HG03025 (cell line): ENCODE data around the gene POMT2.
"Not testable (repeated sequence)": the region's sequence is repeated elsewhere in the genome, so short reads cannot be mapped to it uniquely, and the experiment has no call there.

ENCODE experiments used
- ATAC-seq: cut with Tn5 transposase; IDR thresholded peaks from one replicate; pipeline ENCODE4 v1.9.1; 2021; ENCODE audit warnings: mild to moderate bottlenecking, moderate library complexity; ENCODE audit not compliant: unreplicated experiment, low FRiP score

The POMT2 gene

GRCh38 chr14:77325746-77326094, 5.0 kb upstream of the POMT2 start:
- ATAC-seq: no peak

DNA sequence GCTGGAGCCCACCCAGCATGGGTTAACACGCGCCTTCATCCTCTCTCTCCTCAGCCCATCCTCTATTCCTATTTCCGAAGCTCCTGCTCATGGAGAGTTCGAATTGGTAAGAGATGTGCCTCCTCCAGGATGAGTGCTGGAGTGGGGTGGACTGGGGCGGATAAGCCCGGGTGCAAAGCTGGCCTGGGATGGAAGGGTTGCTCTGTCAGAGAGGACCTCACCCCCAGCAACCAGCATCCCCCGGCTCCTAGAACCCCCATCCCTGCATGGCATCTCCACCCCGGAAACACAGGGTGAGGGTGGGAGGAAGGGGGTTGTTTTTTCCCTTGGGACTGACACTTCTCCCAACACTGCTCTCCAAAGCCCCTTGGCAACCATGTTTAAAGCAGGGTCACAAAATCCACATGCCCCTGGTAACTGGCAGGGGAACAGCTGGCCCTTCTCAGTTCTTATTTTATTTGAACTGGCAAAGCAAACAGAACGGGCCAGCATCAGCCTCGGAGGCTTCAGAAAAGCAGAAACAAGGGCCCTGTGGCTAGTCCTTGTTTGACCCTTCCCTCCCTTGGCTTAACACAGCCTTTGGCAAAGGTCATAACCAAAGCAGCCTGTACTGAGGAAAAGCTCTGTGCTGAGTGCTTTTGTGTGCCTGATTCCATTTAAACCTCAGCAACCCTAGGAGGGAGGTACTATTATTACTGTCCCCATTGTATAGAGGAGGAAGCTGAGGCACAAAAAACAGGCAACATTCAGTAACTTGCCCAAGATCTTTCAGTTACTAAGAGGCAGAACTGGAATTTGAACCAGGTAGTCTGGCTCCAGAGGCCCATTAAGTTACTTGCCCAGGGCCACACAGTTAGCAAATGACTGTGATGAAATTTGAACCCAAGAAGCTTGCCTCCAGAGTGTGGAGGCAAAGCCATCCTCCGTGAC, 4.4 kb upstream of the POMT2 start:
- no peak for ATAC-seq

DNA sequence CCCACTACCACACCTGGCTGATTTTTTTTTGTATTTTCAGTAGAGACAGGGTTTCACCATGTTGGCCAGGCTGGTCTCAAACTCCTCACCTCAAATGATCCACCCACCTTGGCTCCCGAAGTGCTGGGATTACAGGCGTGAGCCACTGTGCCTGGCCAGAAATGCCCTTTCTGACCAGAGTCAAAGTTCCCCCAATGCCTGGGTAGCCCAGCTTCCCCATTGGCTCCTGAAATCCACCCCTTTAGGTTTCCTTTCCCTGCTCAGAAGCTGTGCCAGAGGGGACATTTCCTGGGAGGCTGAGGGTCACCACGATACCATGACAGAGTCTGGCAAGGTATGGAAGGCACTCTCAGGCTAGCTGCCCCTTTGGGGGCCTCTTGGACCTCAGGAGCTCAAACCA, 3.6 kb upstream of the POMT2 start:
- no peak for ATAC-seq

GRCh38 chr14:77323571-77323970, 2.9 kb upstream of the POMT2 start:
- ATAC-seq: no peak

GRCh38 chr14:77322951-77323350, 2.3 kb upstream of the POMT2 start:
- no peak for ATAC-seq

GRCh38 chr14:77322250-77322902, 1.7 kb upstream of the POMT2 start:
- no peak for ATAC-seq

- no peak for ATAC-seq
Observed at GRCh38 chr14:77319422-77319821, 1.3 kb downstream of the POMT2 start.

DNA sequence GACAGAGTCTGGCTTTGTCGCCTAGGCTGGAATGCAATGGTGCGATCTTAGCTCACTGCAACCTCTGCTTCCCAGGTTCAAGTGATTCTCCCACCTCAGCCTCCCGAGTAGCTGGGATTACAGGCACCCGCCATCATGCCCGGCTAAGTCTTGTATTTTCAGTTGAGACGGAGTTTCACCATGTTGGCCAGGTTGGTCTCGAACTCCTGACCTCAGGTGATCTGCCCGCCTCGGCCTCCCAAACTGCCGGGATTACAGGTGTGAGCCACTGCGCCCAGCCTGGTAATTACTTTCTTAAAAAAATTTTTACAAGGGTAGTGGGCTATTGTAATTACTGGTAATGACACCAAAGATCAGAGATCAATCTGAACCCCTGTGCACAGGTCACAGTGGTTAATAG, 1.9 kb downstream of the POMT2 start:
- not testable (repeated sequence) for ATAC-seq

GRCh38 chr14:77318006-77318553, 2.6 kb downstream of the POMT2 start:
- ATAC-seq: no peak

DNA sequence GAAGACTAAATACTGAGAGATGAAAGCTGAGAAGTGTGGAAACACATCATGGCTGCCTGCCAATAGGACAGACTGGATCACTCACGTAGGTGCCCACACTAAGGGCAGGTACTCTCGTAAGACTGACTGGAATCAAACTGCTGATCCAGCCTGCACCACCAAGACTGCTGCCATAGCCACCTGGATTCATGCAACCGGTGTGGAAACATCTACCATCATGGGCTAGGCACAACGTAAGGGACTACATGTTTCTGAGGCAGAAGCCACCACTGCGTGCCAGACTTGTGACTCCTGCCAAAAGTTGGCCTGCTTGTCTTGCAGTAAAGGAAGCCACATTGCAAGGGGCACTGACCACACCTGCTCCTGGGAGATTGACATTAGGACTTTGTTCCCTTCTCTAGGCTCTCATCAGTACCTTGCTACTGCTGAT, 3.8 kb downstream of the POMT2 start:
- no peak for ATAC-seq

GRCh38 chr14:77316195-77316505, 4.5 kb downstream of the POMT2 start:
- no peak for ATAC-seq

DNA sequence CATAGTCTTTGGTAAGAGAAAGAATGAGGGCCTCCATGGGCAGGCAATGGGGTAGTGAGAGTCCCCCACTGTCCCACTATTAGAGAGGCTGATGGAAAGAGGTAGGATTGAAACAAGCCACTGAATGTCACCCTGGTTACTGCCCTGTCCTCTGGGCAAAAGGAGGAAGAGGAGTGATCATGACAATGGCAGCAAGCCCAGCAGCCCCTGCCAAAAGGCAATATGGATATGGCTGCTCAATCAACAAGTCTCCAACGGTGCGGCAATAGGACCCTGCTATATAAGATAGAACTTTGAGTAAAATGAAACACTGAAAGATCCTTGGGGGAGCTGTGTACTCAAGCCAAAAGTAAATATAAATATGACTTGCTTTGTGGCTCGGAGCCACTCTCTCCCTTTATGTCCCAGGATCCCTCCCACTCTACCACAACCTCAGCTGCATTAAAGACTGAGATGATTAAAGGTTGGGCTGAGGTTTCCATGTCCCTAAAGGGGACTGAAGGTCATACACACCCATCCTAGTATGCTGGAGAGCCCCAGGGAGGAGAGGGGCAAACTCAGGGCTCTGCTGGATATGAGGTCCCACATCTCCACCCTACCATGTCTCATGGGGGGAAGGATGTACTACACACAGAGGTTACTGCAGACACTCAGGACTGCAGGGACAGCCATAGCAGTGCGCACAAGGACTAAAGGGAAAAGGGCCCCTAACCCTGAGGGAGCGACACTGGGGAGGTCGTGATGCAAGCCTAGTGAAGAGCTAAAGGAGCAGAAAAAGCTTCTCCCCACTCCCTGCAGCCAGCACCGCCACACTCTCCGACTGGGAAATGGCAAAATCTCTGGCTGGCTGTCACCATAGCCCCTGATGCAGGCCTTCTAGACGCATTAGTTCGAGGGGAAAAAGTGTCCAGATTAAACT, 5.9 kb downstream of the POMT2 start:
- ATAC-seq: no peak

DNA sequence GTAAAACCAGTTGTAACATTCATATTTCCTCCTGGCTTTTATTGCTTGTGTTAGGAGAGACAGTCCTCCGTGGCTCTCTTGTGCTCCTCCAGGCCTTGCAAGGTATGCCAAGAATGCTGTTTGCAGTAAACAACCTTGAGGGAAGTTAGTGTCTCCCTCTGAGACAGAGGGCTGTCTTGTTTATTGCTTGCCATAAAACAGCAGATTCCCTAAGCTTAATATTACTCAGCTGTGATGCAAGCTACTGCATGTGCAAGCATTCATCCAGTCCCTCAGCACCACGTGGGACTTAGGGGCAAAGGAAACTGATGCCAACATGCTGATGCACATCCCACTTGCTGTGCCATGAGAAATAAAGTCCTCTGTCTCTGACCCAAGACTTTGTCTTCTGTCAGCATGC, 6.6 kb downstream of the POMT2 start:
- ATAC-seq: no peak

DNA sequence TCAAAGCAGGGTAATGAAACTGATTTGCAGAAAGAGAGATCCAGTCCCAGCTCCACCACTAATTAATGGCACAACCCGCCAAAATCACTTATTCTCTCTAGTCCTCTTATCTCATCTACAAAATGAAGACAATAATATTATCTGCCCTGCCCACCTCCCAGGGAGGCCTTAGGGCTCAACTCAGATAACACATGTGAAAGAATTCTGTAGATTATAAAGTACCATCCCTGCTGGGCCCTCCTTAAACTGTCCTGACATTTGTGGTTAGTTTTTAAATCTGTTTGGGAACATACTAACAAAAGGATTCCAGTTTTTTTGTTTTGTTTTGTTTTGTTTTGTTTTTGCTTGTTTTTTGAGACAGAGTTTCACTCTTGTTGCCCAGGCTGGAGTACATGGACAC, 7.3 kb downstream of the POMT2 start:
- no peak for ATAC-seq

- ATAC-seq: no peak
Observed at GRCh38 chr14:77311217-77311616, 9.5 kb downstream of the POMT2 start.

- ATAC-seq: no peak
Observed at GRCh38 chr14:77310026-77310425, 10.7 kb downstream of the POMT2 start.

GRCh38 chr14:77309131-77309530, 11.6 kb downstream of the POMT2 start:
- ATAC-seq: no peak

GRCh38 chr14:77306851-77307496, 13.7 kb downstream of the POMT2 start:
- ATAC-seq: no peak

DNA sequence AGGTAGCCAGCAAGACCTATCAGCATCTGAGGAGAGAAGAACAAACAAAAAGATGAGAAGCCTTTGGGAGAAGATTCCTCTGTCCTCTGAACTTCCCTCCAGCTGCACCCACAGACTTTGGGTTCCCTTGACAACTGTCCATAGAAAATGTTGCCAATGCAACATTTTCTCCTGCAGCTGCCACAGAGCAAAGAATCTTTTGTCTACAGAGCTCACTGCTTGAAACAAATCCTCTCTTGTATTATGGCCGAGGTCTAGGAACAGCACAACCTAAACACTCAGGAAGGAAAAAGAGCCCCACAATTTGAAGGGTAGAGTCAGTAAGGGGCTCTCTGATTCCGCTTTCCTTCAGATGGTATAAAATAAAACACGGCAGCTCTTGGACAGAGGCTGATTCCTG, 14.3 kb downstream of the POMT2 start:
- no peak for ATAC-seq

GRCh38 chr14:77305696-77306095, 15.0 kb downstream of the POMT2 start:
- ATAC-seq: no peak
